HG03460 (cell line): Measurements from ENCODE around the gene FBXO45.
"Not testable (repeated sequence)": the region's sequence is repeated elsewhere in the genome, so short reads cannot be mapped to it uniquely, and the experiment has no call there.

ENCODE experiments used
- ATAC-seq: cut with Tn5 transposase; IDR thresholded peaks from one replicate; pipeline ENCODE4 v1.9.1; 2021; ENCODE audit not compliant: unreplicated experiment

The FBXO45 gene

GRCh38 chr3:196615234-196615633 is 46.8 kb downstream of the FBXO45 start:
- ATAC-seq = not testable (repeated sequence)

GRCh38 chr3:196617256-196617655 is 48.8 kb downstream of the FBXO45 start:
- no peak for ATAC-seq

GRCh38 chr3:196619223-196619622 is 50.8 kb downstream of the FBXO45 start:
- no peak for ATAC-seq

- not testable (repeated sequence) for ATAC-seq
Observed at GRCh38 chr3:196619627-196620026, 51.2 kb downstream of the FBXO45 start.

GRCh38 chr3:196620161-196620604 is 51.7 kb downstream of the FBXO45 start:
- ATAC-seq = peak; percentile 72

- ATAC-seq = no peak
Observed at GRCh38 chr3:196620684-196621083, 52.2 kb downstream of the FBXO45 start.

GRCh38 chr3:196621611-196622010 is 53.2 kb downstream of the FBXO45 start:
- no peak for ATAC-seq

- no peak for ATAC-seq
Observed at GRCh38 chr3:196624067-196624790, 55.8 kb downstream of the FBXO45 start.

- no peak for ATAC-seq
Observed at GRCh38 chr3:196624907-196625306, 56.4 kb downstream of the FBXO45 start.

- ATAC-seq = no peak
Observed at GRCh38 chr3:196625331-196625730, 56.9 kb downstream of the FBXO45 start.

GRCh38 chr3:196627918-196628231 is 59.4 kb downstream of the FBXO45 start:
- no peak for ATAC-seq

- no peak for ATAC-seq
Observed at GRCh38 chr3:196629228-196629627, 60.8 kb downstream of the FBXO45 start.

GRCh38 chr3:196631682-196632045 is 63.2 kb downstream of the FBXO45 start:
- no peak for ATAC-seq

- ATAC-seq = peak; percentile 63
Observed at GRCh38 chr3:196632046-196632751, 63.7 kb downstream of the FBXO45 start.

GRCh38 chr3:196633555-196634151 is 65.2 kb downstream of the FBXO45 start:
- ATAC-seq = no peak

GRCh38 chr3:196634224-196634623 is 65.8 kb downstream of the FBXO45 start:
- ATAC-seq = no peak

- no peak for ATAC-seq
Observed at GRCh38 chr3:196634829-196635228, 66.4 kb downstream of the FBXO45 start.

- ATAC-seq = no peak
Observed at GRCh38 chr3:196636369-196637349, 68.2 kb downstream of the FBXO45 start.

GRCh38 chr3:196637941-196638340 is 69.5 kb downstream of the FBXO45 start:
- not testable (repeated sequence) for ATAC-seq
